GM12878 (cell line): ENCODE measurements around the gene GP9. TPM values are rescaled to one million over a fixed set of nuclear protein-coding genes. Genes with fewer than 3 reads are reported as not detected.

Experiments used
- ATAC-seq: fragments of 200-7000 bp; cut with Tn5 transposase; 3 replicates; pipeline ENCODE4 v1.9.1; 2020; ENCODE audit warnings: mild to moderate bottlenecking, moderate library complexity
- BruUV-seq: library from RNA; stranded (reverse); fragments of 400-500 nt; replicated peaks from 2 replicates; lab custom pipeline; 2021; lab: Mats Ljungman, UMichigan
- CTCF ChIA-PET: fragments of 300-600 bp; sonication (Branson Sonifier 250); formaldehyde crosslinking; extraction: SDS; loops from one replicate; lab custom pipeline; 2021; ENCODE audit warnings: inconsistent platforms; lab: Yijun Ruan, JAX
- POLR2A ChIA-PET: fragments of 350-600 bp; formaldehyde crosslinking; extraction: SDS; loops from one replicate; lab custom pipeline; 2021; ENCODE audit warnings: inconsistent platforms; lab: Charles Lee
- RAD21 ChIA-PET: fragments of 300-600 bp; sonication (Branson Sonifier 250); formaldehyde crosslinking; loops from one replicate; lab custom pipeline; 2023; ENCODE audit warnings: antibody characterized with exemption; ENCODE audit not compliant: unreplicated experiment; lab: Charles Lee
- SMC1A ChIA-PET: fragments of 300-600 bp; sonication (Branson Sonifier 250); formaldehyde crosslinking; loops from one replicate; lab custom pipeline; 2023; ENCODE audit not compliant: unreplicated experiment, uncharacterized antibody; lab: Charles Lee
- DNase-seq: peaks from one replicate; pipeline ENCODE4 v3.0.0-alpha.2; 2011; ENCODE audit warnings: low read depth, low spot score
- FAIRE-seq: peaks from 3 replicates; lab custom pipeline; 2011; peaks lifted over from hg19 to GRCh38; lab: Jason Lieb, UNC
- H2AFZ ChIP-seq: 2 replicates; pipeline ENCODE4 v1.6.0; 2011; ENCODE audit warnings: low read depth, low read length, control low read depth; ENCODE audit not compliant: control insufficient read depth
- H3K27ac ChIP-seq: 2 replicates; pipeline ENCODE4 v1.5.1; 2011; ENCODE audit warnings: control low read depth; ENCODE audit not compliant: control insufficient read depth, insufficient read depth
- H3K27me3 ChIP-seq, 2 experiments: replicated peaks in 1 of 2; 2 replicates each; pipeline versions ENCODE4 v1.6.0 to v1.6.1; 2011; ENCODE audit warnings: low read length in 1 of 2; ENCODE audit not compliant: control insufficient read depth in 2 of 2, insufficient read depth in 2 of 2
- H3K36me3 ChIP-seq, 2 experiments: 2 replicates each; pipeline ENCODE4 v1.5.1; 2011; ENCODE audit warnings: low read length in 1 of 2; ENCODE audit not compliant: control insufficient read depth in 2 of 2, insufficient read depth in 2 of 2
- H3K4me1 ChIP-seq: 2 replicates; pipeline ENCODE4 v1.6.1; 2011; ENCODE audit warnings: mild to moderate bottlenecking, low read length, moderate library complexity, mixed read lengths; ENCODE audit not compliant: control insufficient read depth, insufficient read depth
- H3K4me2 ChIP-seq: 2 replicates; pipeline ENCODE4 v1.6.0; 2011; ENCODE audit warnings: control low read depth; ENCODE audit not compliant: control insufficient read depth, insufficient read depth
- H3K4me3 ChIP-seq: fragments of 200-600 bp; sonication (generic); 2 replicates; pipeline ENCODE4 v1.5.1; 2016
- H3K79me2 ChIP-seq: 2 replicates; pipeline ENCODE4 v1.6.0; 2011; ENCODE audit warnings: low read length; ENCODE audit not compliant: control insufficient read depth, insufficient read depth
- H3K9ac ChIP-seq: 2 replicates; pipeline ENCODE4 v1.8.0; 2011; ENCODE audit warnings: low read length, control low read depth, mixed read lengths; ENCODE audit not compliant: control insufficient read depth, insufficient read depth
- H3K9me3 ChIP-seq: replicated peaks from 3 replicates; pipeline ENCODE4 v1.5.1; 2011; ENCODE audit warnings: mild to moderate bottlenecking, low read length; ENCODE audit not compliant: control insufficient read depth, insufficient read depth
- H4K20me1 ChIP-seq: 2 replicates; pipeline ENCODE4 v1.6.0; 2011; ENCODE audit not compliant: control insufficient read depth, insufficient read depth
- ASH2L ChIP-seq: fragments of 300-600, 200-600 bp; sonication (generic); IDR thresholded peaks from 2 replicates; pipeline ENCODE4 v1.6.1; 2017; ENCODE audit warnings: low read depth, mild to moderate bottlenecking, borderline replicate concordance
- ELK1 ChIP-seq: IDR thresholded peaks from 2 replicates; pipeline ENCODE4 v1.6.1; 2012; ENCODE audit warnings: low read depth, low read length, improper control_type of control experiment
- KAT2A ChIP-seq: conservative IDR thresholded peaks from 2 replicates; pipeline ENCODE4 v1.6.1; 2011; ENCODE audit warnings: low read depth, low read length; ENCODE audit not compliant: control insufficient read depth
- KDM1A ChIP-seq: fragments of 200-600 bp; sonication (generic); IDR thresholded peaks from 2 replicates; pipeline ENCODE4 v1.6.1; 2016; ENCODE audit warnings: borderline replicate concordance
- USF1 ChIP-seq: IDR thresholded peaks from 2 replicates; pipeline ENCODE4 v1.6.1; 2011; ENCODE audit warnings: borderline replicate concordance, low read depth, mild to moderate bottlenecking, moderate library complexity, mixed read lengths, low read length; ENCODE audit not compliant: insufficient read depth; ENCODE audit errors: extremely low read length
- ZNF207 ChIP-seq: fragments of 450-650 bp; IDR thresholded peaks from 2 replicates; pipeline ENCODE4 v1.6.1; 2014; ENCODE audit warnings: antibody characterized with exemption, mild to moderate bottlenecking, borderline replicate concordance
- WGBS: methylation state at CpG from one replicate; pipeline ENCODE4 v1.1.6; 2016; ENCODE audit warnings: low lambda C conversion rate; ENCODE audit not compliant: insufficient replicate concordance, insufficient coverage; ENCODE audit errors: missing lambda C conversion rate; 5-methylcytosine and 5-hydroxymethylcytosine counted together
- in situ Hi-C: fragments of 300-500 bp; cut with MboI; formaldehyde crosslinking; loops from 9 replicates; pipeline ENCODE4 v1.14.3; 2018; ENCODE audit warnings: mixed read lengths
- intact Hi-C: fragments of 100-400 bp; cut with micrococcal nuclease; formaldehyde crosslinking; loops from one replicate; pipeline ENCODE4 v1.14.2; 2022; ENCODE audit not compliant: unreplicated experiment
- polyA plus RNA-seq, 11 experiments: library from polyadenylated mRNA; depleted of rRNA in 4 of 11; unstranded in 6 of 11; stranded (reverse) in 5 of 11; fragments of >200 nt; fragmentation: Nextera tagmentation in 4 of 11; fragmentation: Illumina TruSeq in 1 of 11; extraction: Ambion mirVana in 4 of 11; extraction: Trizol in 1 of 11; gene quantifications; 1 replicate in 1 of 11; 2 replicates in 10 of 11; pipeline versions ENCODE4 v1.2.1 to v1.2.3, GENCODE V29; 2011 to 2016; ENCODE audit warnings: inconsistent platforms in 2 of 11, missing spikeins in 2 of 11, low read depth in 1 of 11
- total RNA-seq, 4 experiments: library from RNA; depleted of rRNA in 3 of 4; stranded (reverse); fragments of >200 nt in 3 of 4; fragmentation: Illumina TruSeq in 1 of 4; extraction: Trizol in 1 of 4; gene quantifications; 2 replicates each; pipeline versions ENCODE4 v1.2.1 to v1.2.3, GENCODE V29; 2013 to 2021
- TF ChIP-seq, protein P1 (sequence below): fragments of 450-650 bp; IDR thresholded peaks from 2 replicates; pipeline ENCODE4 v1.6.1; 2016; ENCODE audit warnings: mild to moderate bottlenecking
- TF ChIP-seq, protein P2 (sequence below): fragments of 450-650 bp; IDR thresholded peaks from 2 replicates; pipeline ENCODE4 v1.6.1; 2017; ENCODE audit warnings: antibody characterized with exemption, mild to moderate bottlenecking, moderate library complexity
- TF ChIP-seq, protein P3 (sequence below): IDR thresholded peaks from 2 replicates; pipeline ENCODE4 v1.6.1; 2011; ENCODE audit warnings: low read depth, mild to moderate bottlenecking, low read length, moderate library complexity, borderline replicate concordance; ENCODE audit errors: extremely low read depth

The GP9 gene
- total and polyA plus RNA-seq, 10 of the 15 experiments (the other 5 are each of a cell fraction or from before 2014, with no cell fraction given), result 0.15 TPM; not detected in 9

- Histone ChIP-seq H3K4me2 (no peak overlapping the region), H3K9ac (no peak overlapping the region), H3K4me1 (peaks cover 19% of the 10 kb centered on the region), H3K36me3 (no peaks in the 10 kb centered on the region), H3K27me3 (no peaks in the 10 kb centered on the region; a peak in 1 of 4 replicates), H4K20me1 (no peaks in the 10 kb centered on the region), H3K4me3 (no peak overlapping the region), H3K79me2 (no peaks in the 10 kb centered on the region), H2AFZ (no peak overlapping the region), H3K9me3 (no peaks in the 10 kb centered on the region), H3K27ac (no peak overlapping the region)
- WGBS, result 81% methylated on average over 3 of the region's 3 CpGs
- RAD21 ChIA-PET, result no interaction called here
- FAIRE-seq (no peak), ATAC-seq (no peak), DNase-seq (no peak)
- SMC1A ChIA-PET, result no interaction called here
- no TSS peak for BruUV-seq
- CTCF ChIA-PET, result interaction anchor here (0.9 kb wide), 1 partner anchor 233 kb away, joined by 3 read pairs; no protein-coding TSS in a partner anchor
- POLR2A ChIA-PET, result interaction anchor here (0.7 kb wide), 1 partner anchor 19 kb away, joined by 3 read pairs; the partner anchor contains the start of gene CFAP92
- intact Hi-C loops (no loop called here), in situ Hi-C loops (no loop called here)
- TF ChIP-seq USF1 (peak; percentile 20), ZNF207 (no peak), KAT2A (no peak)
Observed at GRCh38 chr3:129013491-129013891, 47.1 kb upstream of the GP9 start.

DNA sequence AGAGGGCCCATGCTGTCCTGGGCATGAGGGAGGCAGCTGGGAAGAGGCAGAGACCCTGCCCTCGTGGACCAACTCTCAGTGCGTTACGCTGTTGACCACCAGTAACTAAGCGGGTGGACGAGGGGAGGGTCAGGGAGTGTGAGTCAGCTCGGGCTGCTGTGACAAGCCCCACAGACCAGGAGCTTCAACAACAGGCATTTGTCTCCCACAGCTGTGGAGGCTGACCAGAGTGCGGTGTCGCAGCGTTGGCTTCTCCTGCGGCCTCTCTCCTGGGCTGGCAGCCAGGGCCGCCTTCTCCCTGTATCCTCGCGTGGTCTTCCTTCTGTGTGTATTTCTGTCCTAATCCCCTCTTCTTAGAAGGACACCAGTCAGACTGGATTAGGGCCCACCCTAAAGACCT is 46.4 kb upstream of the GP9 start:
- no peak for DNase-seq
- no peak for ATAC-seq
- FAIRE-seq, result no peak
- Histone ChIP-seq H3K9me3 (no peaks in the 10 kb centered on the region), H3K27ac (no peak overlapping the region), H3K79me2 (no peaks in the 10 kb centered on the region), H3K4me1 (peaks cover 19% of the 10 kb centered on the region), H3K9ac (no peak overlapping the region), H3K4me2 (no peak overlapping the region), H3K36me3 (no peaks in the 10 kb centered on the region), H2AFZ (no peak overlapping the region), H4K20me1 (no peaks in the 10 kb centered on the region), H3K4me3 (no peak overlapping the region), H3K27me3 (no peaks in the 10 kb centered on the region)
- RAD21 ChIA-PET, result no interaction called here
- in situ Hi-C loops, result no loop called here
- SMC1A ChIA-PET, result no interaction called here
- intact Hi-C loops, result no loop called here
- CTCF ChIA-PET, result interaction anchor here (0.9 kb wide), 1 partner anchor 44 kb away, joined by 6 read pairs; no protein-coding TSS in a partner anchor
- no TSS peak for BruUV-seq
- POLR2A ChIA-PET, result no interaction called here
- 90% methylated on average over 8 of the region's 13 CpGs for WGBS
- TF ChIP-seq, protein P1, sequence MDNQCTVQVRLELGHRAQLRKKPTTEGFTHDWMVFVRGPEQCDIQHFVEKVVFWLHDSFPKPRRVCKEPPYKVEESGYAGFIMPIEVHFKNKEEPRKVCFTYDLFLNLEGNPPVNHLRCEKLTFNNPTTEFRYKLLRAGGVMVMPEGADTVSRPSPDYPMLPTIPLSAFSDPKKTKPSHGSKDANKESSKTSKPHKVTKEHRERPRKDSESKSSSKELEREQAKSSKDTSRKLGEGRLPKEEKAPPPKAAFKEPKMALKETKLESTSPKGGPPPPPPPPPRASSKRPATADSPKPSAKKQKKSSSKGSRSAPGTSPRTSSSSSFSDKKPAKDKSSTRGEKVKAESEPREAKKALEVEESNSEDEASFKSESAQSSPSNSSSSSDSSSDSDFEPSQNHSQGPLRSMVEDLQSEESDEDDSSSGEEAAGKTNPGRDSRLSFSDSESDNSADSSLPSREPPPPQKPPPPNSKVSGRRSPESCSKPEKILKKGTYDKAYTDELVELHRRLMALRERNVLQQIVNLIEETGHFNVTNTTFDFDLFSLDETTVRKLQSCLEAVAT, result no peak
- TF ChIP-seq ASH2L (no peak), ELK1 (no peak), KDM1A (no peak)
- TF ChIP-seq, protein P2, sequence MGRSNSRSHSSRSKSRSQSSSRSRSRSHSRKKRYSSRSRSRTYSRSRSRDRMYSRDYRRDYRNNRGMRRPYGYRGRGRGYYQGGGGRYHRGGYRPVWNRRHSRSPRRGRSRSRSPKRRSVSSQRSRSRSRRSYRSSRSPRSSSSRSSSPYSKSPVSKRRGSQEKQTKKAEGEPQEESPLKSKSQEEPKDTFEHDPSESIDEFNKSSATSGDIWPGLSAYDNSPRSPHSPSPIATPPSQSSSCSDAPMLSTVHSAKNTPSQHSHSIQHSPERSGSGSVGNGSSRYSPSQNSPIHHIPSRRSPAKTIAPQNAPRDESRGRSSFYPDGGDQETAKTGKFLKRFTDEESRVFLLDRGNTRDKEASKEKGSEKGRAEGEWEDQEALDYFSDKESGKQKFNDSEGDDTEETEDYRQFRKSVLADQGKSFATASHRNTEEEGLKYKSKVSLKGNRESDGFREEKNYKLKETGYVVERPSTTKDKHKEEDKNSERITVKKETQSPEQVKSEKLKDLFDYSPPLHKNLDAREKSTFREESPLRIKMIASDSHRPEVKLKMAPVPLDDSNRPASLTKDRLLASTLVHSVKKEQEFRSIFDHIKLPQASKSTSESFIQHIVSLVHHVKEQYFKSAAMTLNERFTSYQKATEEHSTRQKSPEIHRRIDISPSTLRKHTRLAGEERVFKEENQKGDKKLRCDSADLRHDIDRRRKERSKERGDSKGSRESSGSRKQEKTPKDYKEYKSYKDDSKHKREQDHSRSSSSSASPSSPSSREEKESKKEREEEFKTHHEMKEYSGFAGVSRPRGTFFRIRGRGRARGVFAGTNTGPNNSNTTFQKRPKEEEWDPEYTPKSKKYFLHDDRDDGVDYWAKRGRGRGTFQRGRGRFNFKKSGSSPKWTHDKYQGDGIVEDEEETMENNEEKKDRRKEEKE, result no peak
- TF ChIP-seq, protein P3, sequence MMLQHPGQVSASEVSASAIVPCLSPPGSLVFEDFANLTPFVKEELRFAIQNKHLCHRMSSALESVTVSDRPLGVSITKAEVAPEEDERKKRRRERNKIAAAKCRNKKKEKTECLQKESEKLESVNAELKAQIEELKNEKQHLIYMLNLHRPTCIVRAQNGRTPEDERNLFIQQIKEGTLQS, result no peak
